ENCODE data around the gene MAP2K2.
"Not testable (repeated sequence)": the region's sequence is repeated elsewhere in the genome, so short reads cannot be mapped to it uniquely, and the experiment has no call there.

The MAP2K2 gene

DNA sequence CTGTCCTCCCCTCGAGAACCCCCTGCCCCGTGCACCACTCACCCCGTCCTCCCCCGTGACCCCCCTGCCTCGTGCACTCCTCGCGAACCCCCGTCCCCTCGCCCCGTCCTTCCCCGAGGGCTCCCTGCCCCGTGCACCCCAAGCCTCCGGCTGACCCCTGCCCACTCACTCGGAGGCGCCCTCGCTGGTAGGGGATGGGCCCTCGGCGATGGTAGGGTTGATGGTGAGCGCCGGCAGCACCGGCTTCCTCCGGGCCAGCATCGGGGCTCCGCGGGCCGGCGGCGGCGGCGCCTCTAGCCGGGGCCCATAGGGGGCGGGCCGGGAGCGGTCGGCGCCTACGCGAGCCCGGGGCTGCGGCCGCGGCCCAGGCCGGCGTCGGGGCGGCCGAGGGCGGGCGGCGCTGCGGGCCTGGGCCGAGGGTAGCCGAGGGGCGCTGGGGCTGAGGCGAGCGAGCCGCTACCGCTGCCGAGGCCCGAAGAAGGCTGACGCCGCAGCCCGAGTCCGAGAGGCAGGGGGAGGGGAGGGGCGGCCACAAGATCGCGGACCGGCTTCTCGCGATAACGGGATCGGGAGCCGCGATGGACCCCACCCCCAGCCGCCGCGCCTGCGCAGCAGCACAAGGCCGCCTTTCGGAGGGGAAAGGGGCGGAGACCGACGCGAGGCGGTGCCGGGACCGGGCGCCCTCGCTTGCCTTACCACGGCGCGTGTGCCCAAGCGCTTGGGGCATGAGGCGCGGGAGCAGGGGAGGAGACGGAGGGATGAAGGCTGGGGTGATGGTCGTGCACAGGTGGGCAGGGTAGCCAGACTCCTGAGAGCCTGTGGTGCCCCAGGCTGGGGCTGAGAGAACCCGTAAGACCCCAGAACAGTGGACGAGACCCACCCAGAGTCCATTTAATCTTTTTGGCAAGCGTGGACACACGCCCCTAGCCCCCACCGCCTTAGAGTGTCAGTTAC is at the start of gene MAP2K2:
MAP2K2 (minus strand) TSS at position 508 of the 954 bp plus-strand sequence; CDS start at position 261, 247 bp downstream.
- peak; percentile 98 for DNase-seq (ENCODE audit: low spot score)

DNA sequence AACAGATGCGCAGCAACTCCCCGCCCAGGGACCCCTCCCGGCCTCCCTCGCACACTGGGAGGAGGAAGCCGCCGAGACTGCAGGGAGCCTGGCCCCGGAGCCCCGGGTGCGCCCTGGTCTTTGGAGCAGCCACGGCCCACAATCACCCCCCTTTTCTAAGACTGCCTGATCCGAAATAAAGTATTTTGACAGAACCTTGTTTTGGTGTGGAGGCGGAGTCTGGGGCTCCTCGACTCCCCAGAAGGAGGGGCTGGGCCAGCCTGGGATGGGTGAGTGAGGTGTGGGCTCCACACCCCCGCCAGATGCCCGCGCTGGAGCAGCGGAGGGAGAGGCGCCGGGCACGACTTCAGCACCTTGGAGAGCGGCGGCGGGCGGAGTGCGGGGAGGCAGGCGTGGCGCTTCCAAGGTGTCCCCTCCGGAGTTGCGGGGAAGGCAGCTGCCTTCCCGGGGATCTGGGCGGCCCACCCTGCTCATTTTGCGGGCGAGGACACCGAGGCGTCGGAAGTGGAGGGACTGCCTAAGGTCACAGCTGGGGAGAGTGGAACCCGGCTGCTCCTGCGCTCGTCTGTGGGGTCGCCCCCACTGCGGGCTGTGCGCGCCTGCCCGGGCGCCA is 49.0 kb upstream of the MAP2K2 start:
- peak; percentile 90 for DNase-seq (ENCODE audit: low spot score)

DNA sequence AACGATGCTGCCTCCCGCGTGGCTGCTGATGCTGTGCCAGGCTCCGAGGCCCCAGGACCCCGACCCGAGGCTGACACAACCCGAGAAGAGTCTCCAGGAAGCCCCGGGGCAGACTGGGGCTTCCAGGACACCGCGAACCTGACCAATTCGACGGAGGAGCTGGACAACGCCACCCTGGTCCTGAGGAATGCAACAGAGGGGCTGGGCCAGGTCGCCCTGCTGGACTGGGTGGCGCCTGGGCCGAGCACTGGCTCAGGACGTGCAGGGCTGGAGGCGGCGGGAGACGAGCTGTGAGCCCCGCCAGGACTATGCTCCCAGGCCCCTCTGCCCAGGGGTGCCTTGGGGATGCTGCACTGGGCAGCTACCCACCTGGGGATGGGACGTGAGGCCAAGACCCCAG is 47.8 kb upstream of the MAP2K2 start:
- DNase-seq (ENCODE audit: low spot score), result no peak

DNA sequence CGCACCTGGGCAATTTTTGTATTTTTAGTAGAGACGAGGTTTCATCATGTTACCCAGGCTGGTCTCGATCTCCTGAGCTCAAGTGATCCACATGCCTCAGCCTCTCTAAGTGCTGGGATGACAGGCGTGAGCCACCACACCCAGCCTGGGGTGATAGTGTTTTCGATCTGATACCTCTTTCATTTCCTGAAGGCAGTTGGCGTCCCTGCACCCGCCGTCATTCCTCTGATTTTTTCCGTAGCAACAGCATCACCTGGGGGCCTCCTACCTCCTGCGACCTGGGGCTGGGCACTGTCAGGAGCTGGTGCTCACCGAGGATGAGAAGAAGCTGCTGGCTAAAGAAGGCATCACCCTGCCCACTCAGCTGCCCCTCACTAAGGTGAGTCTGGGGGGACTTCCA is 40.3 kb upstream of the MAP2K2 start:
- DNase-seq (ENCODE audit: low spot score), result no peak

DNA sequence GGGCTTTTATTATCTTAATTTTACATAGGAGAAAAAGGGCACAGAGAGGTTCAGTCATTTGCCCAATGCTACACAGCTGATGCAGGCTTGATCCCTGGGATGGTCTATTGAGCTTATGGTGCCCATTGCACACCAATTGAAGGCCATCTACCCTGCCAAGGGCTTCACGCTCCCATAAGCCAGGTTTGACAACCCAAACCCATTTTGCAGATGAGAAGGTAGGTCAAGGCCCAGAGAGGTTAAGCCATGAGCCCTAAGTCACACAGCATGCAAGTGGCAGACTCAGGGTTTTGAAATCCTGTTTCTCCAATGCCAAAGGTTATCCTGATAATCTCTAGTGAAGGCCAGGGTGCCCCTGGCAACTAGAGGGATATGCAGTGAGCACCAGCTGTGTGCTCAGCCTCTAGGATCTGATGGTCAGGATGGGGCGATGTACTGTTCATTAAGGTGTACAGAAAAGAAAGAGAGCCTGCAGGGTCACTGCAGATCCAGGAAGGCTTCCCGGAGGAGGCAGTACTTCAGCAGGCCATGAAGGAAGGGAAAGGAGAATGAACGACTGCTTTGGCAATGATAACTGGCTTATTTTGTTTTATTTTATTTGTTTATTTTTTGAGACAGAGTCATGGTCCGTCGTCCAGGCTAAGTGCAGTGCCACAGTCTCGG is 37.6 kb upstream of the MAP2K2 start:
- DNase-seq (ENCODE audit: low spot score), result no peak

DNA sequence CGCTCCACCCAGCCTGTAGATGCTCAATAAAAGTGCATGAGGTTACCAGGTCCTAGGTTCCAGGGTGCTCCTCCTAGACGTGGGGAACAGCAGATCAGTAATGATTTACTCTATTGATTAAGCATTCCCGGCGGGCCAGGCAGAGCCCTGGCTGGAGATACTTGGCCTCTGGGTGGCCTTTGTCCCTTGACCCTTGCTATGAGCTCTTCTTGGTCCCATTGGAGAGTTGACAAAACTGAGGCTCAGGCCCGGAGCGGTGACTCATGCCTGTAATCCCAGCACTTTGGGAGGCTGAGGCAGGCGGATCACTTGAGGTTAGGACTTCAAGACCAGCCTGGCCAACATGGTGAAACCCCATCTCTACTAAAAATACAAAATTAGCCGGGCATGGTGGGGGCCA is 34.0 kb upstream of the MAP2K2 start:
- not testable (repeated sequence) for DNase-seq (ENCODE audit: low spot score)

DNA sequence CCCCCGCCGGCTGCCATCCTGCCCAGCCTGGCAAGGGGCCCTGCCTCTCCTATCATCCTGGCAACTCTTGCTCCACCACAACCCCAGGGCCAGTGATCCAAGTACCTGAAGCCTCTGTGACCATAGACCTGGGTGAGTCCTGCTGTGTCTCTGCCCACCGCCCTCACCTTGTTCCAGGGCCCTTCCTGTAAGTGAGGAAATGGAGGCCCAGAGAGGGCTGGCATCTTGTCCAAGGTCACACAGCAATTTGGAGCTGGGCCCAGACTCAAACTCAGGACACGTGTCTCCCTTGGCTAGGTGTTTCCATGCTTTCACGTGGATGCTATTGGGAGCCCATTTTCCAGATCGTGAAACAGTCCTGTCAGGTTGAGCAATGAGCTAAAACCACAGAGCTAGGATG is 33.2 kb upstream of the MAP2K2 start:
- DNase-seq (ENCODE audit: low spot score), result no peak

DNA sequence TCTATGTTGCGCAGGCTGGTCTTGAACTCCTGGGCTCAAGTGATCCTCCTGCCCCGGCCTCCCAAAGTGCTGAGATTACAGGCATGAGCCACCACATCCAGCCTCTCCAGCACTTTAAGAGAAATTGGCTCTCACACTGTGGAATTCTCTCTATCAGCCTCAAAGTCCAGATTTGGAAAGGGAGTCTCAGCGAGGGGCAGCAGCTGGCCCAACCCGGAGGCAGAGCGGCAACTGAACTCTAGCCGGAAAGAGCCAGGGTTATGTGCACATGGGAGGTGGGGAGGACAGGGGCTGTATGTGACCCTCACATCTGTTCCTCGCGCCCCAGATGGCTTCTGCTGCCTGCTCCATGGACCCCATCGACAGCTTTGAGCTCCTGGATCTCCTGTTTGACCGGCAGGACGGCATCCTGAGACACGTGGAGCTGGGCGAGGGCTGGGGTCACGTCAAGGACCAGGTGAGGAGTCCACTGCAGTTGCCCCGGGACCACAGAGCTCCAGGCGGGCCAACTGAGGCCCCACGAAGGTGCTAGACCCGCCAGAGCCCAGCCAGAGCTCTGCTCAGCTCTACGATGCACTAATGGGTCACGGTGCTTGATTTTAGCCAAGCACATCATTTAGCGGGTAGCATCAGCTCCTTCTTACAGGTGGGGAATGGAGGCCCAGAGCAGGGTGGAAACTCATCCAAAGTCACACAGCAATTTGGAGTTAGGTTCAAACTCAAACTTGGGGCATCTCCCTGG is 30.8 kb upstream of the MAP2K2 start:
- DNase-seq (ENCODE audit: low spot score), result no peak

DNA sequence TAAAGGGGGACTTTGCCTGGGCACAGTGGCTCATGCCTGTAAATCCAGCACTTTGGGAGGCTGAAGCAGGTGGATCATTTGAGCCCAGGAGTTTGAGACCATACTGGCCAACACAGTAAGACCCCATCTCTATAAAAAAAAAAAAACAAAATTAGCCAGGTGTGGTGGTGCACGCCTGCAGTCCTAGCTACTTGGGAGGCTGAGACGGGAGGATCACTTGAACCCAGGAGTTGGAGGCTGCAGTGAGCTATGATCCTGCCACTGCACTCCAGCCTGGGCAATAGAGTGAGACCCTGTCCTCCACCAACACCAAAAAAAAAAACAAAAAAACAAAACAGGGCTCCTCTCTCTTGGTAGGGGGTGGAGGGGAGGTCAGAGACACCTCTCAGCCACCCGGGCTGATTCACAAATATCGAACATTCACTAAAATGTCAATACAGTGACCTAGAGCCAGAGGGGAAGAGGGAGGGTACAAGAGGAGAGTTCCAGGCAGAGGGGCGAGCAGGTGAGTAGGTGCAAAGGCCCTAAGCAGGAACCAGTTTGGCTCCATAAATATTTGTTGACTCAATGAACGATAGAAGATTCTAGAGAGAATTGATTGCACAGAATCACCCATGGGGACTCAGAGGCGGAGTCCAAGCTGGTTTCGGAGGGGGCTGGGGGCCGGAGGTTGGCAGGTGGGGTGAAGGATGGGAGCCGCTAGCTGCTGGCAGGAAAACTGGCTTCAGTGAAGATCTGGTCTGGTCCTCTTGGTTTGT is 28.5 kb upstream of the MAP2K2 start:
- DNase-seq (ENCODE audit: low spot score), result no peak

DNA sequence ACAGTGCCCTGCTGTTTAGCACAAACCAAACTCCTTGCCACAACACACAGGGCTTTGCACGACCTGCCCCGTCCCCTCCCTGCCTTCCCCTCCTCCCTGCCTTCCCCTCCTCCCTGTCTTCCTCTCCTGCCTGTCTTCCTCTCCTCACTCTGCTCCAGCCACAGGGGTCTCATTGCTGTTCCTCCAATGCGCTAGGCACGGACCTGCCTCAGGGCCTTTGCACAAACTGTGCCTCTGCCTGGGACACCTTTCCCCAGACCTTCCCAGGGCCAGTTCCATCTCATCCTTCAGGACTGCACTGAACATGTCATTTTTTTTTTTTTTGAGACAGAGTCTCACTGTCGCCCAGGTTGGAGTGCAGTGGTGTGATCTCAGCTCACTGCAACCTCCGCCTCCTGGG is 27.7 kb upstream of the MAP2K2 start:
- no peak for DNase-seq (ENCODE audit: low spot score)

DNA sequence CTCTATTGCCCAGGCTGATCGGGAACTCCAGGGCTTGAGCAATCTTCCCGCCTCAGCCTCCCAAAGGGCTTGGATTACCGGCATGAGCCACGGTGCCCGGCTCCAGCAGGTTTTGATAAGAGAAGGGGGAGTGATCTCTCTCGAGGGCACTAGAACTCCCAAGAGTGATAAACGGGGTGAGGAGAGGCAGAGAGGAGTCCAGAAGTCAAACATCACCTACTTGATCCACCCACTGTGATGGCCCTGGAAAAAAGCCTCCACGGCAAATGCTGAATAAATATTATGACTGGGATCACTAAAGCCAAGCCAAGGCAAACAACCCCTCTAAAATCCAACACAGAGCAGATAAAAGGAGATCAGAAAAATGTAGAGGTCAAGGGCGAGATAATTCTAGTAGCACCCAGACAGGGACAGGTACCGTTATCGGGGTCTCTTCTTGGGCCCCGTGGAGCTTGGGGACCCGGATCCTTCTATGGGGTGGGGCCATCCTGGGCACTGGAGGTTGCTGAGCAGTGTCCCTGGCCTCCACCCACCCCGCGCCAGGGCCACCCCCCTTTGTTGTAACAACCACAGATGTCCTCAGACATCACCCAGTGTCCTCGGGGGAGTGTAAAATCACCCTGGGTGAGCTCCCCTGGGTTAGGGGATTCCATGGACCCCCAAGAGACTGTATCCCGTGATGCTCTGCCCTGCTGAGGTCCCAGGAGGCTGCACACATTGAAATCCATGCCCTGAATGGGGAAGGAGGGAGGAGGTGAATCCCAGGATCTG is 25.8 kb upstream of the MAP2K2 start:
- DNase-seq (ENCODE audit: low spot score), result no peak

DNA sequence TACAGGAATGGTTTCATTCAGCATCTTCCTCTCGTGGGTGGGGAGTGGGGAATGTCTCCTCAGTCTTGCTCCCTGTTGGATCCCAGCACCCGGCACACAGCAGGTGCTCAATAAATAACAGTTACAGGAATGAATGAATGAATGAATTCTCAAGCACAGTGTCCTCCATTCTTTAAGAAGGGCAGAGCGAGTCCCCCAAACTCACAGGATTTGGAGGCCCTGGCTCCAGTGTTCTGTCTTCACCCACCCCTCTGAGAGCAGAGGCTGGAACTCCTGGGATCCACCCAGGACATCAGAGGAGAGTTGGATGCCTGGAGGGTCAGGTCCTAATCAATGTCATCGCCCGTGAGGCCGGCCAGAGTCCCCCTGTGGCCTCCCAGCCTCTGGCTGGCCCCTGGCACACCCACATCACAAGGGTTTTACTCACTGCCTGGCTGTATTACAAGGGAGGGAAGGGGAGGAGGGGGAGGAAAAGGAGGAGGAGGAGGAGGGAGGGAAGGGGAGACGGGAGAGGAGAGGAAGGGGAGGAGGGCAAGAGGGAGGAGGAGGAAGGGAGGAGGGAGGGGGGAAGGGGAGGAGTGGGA is 20.8 kb upstream of the MAP2K2 start:
- no peak for DNase-seq (ENCODE audit: low spot score)

DNA sequence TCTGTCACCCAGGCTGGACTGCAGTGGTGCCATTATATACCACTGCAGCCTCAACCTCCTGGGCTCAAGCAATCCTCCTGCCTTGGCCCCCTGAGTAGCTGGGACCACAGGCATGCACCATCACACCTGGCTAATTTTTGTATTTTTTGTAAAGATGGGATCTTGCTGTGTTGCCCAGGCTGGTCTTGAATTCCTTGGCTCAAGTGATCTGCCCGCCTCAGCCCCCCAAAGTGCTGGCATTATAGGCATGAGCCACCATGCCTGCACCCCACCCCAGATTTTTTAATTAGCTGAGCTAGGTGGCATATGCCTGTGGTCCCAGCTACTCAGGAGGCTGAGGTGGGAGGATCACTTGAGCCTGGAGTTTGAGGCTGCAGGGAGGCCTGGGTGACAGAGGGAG is 19.0 kb upstream of the MAP2K2 start:
- DNase-seq (ENCODE audit: low spot score), result not testable (repeated sequence)

DNA sequence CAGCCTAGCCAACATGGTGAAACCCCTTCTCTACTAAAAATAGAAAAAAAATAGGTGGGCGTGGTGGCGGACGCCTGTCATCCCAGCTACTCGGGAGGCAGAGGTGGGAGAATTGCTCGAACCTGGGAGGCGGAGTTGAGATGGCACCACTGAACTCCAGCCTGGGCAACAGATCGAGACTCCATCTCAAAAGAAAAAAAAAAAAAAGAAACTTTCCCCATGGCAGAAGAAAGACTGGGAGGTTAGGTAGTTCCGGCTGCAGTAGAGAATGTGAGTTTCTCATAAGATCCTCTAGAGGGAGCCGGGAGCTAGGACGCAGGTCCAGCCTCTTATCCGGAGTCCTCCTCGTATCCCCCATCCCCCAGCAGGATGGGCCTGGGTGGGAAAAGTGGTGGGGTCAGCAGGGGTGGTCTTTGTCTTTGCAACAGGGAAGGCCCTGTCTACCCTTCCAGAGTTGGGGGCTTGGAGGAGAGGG is 16.4 kb upstream of the MAP2K2 start:
- peak; percentile 71 for DNase-seq (ENCODE audit: low spot score)

DNA sequence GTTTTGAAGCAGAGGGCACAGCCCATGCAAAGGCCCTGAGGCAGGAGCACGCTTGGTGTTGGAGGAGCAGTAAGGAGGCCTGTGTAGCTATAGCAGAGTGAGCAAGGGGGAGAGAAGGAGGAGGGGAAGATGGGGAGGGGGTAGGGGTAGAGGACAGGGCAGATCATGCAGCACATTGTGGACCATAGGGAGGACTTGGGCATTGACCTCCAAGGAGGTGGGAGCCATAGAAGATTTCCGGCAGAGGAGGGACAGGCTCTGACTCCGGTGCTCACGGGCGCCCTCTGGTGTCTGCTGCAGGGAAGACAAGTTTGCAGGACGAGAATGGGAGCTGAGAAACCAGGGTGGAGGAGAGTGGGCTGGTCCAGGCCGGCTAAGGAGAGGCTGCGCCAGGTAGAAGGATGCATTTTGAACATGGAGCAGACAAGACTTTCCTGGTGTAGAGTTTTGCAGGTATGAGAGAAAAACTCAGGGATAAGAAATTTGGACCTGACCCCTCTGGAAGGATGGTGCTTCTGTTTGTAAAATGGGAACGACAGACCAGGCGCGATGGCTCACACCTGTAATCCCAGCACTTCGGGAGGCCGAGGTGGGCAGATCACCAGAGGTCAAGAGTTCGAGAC is 15.8 kb upstream of the MAP2K2 start:
- DNase-seq (ENCODE audit: low spot score), result peak; percentile 81

DNA sequence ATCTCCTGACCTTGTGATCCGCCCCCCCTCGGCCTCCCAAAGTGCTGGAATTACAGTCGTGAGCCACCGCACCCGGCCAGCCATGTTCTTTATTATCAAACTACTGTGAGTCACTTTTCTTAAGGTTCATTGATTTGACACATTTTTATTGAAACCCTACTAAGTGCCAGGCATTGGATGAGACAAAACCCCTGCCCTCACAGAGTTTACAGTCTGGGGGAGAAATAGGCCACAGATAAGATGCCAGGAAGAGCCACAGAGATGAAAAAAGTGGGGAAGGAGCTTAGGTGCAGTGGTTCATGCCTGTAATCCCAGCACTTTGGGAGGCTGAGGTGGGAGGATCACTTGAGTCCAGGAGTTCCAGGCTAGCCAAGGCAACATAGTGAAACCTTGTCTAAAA is 14.5 kb upstream of the MAP2K2 start:
- no peak for DNase-seq (ENCODE audit: low spot score)

DNA sequence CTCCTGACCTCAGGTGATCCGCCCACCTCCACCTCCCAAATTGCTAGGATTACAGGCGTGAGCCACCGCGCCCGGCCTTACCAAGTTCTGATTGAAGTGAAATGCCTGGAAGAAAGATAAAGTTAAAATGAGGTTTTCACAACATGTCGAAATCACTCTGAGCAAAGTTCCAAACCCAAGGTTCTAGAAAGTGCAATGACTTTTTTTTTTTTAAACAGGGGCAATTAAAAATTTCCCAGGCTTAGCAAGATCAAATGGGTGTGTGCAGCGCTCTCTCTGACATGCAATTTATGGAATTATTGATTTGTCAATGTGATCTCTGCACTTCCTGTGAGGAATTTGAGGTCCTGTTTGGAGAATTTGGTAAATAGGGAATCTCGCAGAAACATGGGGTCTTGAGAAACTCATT is 12.8 kb upstream of the MAP2K2 start:
- DNase-seq (ENCODE audit: low spot score), result no peak

DNA sequence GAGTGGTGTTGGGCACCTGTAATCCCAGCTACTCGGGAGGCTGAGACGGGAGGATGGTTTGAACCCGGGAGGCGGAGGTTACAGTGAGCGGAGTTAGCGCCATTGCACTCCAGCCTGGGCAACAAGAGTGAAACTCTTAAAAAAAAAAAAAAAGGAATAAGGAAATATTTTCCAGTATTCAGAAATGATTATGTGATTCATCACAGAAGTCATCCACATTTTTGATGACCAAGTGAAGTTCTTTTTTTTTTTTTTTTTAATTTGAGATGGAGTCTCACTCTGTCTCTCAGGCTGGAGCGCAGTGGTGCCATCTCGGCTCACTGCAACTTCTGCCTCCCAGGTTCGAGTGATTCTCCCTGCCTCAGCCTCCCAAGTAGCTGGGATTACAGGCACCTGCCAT is 11.5 kb upstream of the MAP2K2 start:
- DNase-seq (ENCODE audit: low spot score), result not testable (repeated sequence)

DNA sequence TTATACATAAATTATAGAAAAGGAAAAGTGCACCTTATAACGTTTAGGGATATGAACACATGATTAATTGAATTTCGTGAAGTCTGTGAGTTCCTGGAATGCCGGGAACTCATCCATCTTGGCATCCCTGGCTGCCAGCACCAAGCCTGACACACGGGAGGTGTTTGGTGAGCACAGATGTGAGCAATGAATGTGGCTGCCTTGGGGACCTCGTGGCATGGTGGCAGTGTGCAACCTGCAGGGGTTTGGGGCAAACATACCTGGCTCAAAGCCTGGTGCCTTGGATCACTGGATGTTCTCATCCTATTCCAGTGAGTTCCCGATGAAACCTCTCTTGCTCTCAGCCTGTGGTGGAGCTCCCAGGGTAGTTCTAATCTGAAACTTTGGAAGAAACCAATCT is 10.4 kb upstream of the MAP2K2 start:
- no peak for DNase-seq (ENCODE audit: low spot score)
